Measurements from ENCODE around the gene HOXC11.
A peak's percentile ranks its signal among the peaks of the same experiment; 100 is the strongest.

Gene HOXC11

DNA sequence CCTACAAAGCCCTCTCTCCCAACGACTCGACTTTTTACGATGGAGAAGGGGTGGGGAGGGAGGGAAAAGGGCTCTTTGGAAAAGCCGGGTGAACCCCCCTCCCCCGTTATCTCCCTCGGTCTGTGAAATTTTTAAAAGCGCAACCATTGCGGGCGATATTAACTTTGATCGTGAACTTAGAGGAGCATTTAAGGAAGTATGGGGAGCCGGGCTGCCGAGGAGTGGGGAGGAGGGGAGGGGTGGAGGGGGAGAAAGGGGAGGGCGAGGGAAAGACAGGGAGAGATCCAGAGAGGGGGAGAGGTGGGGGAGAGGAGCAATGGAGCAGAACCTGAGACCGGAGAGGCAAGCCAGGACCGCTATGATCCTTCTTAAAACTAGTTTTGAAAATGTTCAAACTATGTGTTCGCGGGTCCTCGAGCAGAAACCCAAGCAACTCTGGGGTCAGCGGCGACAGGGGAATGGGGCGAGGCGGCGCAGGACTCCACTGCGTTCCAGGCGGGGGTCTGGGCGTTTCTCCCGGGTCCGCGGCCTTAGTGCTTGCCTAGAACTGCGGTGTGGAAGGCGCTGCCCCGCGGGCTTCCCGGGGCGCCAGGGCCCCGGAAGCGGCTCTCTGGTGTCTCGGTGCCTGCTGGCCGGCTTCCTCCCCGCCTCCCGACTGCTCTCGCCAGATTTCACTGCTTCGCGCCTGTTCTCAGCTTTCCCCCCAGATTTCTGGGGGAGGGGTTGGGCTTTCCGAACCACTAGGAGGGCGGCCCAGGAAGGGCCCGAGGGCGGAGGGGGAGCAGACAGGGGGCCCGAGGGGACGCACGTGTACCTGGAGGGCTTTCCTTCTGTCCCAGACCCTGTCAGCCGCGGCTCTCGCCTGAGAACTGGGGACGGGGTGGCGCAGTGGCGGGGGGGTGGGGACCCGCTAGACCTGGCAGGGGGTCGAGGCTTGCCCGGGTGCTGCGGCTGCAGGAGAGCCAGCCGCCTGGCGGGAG is 1.4 kb downstream of the HOXC11 start, which contains the start of gene HOTAIR:
TSS of gene HOTAIR (minus strand) at position 871 of the 980 bp plus-strand sequence.
- DNase-seq = peak; percentile 8

GRCh38 chr12:53975064-53975471 is 2.1 kb downstream of the HOXC11 start:
- DNase-seq = no peak

GRCh38 chr12:53975479-53976152 is 2.7 kb downstream of the HOXC11 start:
- no peak for DNase-seq

- DNase-seq = no peak
Observed at GRCh38 chr12:53976172-53976822, 3.4 kb downstream of the HOXC11 start.

- DNase-seq = no peak
Observed at GRCh38 chr12:53976823-53977595, 4.1 kb downstream of the HOXC11 start.

DNA sequence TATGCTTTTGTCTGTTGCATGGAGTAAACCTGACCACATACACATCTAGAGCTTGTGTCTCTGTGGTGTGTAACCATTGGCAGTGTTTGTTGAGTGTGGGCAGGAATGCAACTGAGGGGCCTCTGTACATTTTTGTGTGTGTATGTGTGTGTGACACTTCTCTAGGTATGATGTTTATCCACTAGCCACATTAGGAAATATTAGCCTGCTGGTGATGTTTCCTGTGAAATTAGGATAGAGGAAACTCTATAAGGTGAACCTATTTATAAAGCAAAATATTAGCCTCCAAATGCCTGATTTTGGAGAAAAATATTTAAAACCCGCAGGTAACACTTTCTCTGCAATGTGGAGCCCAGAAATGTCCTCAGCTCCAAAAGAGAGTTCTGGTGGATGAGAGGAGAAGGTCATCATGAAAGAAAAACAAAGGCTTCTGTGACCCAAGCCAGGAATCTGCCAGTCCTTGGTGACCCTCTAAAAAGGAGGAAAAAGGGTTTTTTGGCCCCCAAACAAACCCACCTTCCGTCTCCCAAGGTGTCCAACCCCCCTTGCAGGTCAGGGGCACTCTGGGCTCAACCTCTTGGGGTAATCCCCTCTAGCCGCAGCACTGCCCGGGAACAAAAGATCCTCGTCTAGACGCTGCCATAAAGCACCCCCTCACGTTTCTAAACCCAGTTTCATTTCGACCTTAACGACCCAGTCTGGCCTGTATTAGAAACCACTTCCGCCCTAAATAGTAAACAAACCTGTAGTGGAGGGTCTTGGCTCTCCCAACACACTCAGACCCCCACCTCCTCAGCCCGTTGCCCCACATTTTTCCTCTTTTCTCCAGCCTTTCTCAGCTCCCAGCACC is 4.9 kb downstream of the HOXC11 start:
- peak; percentile 19 for DNase-seq

GRCh38 chr12:53978477-53979356 is 5.8 kb downstream of the HOXC11 start:
- DNase-seq = no peak

- no peak for DNase-seq
Observed at GRCh38 chr12:53980104-53980801, 7.3 kb downstream of the HOXC11 start.

DNA sequence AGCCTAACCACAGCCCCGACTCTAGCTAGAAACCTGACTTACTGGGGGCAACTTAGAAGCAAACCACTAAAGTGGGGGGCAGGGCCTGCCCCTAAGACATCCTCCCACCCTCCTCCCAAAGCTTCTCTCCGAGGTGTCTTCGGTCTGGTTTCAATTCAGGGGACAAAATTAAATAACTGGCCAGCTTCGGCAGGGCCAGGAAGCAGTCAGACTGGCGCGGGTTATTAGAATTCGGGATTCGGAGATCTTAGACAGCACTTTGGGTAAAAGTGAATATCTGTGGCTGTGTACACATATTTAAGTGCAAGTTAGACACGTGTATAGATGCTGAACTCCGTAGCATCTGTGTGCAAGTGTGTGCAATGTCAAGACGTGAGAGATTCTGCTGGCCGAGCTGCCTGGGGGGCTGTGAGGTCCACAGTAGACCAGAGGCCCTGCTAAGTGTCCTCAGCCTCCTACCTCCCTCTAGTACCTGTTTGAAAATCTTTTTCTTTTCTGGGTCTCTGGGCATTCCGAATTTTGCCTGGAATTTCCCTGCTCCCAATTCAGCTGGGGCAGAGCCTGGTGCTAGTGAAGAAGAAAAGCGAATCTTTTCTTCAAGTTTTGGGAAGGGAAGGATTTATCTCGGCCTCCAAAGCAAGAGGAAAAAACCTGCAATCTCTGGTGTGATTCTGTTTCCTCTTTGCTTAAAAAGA is 8.0 kb downstream of the HOXC11 start:
- no peak for DNase-seq

DNA sequence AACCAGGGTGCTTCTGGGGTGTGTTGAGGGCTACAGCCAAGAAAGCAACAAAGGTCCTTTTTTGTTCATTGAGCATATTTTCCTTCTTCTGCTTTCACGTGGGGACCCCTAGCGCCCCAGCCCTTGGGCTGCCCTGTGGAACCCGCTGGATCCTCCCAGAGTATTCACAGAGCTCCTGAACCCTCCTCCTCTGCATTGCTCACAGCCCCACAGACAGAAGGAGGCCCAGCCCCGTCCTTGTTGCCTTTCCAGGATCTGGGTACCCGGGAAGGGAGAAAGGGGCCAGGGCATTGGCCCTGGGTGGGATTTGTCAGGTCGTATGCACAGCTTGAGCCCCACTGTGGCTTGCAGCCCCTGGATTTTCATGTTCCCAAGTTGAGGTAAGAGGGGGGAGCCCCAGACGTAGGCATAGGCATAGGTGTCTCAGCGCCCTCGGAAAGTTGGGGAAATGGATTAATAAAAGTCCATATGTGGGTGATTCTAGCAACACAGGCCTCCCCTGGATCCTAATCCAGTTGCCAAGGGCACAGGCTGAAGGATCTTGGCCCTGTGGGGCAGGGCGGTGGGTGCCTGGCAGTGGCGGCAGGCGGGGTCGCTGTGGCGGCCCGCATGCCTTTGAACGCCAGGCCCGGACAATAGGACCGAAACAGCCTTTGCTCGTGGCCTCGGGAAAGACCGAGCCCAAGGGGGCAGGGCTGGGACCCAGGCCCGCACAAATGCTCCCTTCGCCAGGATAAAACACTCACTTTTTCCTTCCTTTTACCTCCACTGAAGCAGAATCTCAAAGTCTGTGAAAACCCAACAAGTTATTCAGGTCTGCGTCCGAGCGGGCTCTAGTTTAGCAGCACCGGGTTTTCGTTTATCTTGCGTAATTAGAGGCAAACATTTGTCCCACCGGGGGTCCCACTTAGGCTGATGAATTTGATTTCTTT is 9.0 kb downstream of the HOXC11 start:
- DNase-seq = no peak

- no peak for DNase-seq
Observed at GRCh38 chr12:53982648-53983567, 10.0 kb downstream of the HOXC11 start.

- DNase-seq = no peak
Observed at GRCh38 chr12:53983568-53983949, 10.6 kb downstream of the HOXC11 start.

- DNase-seq = no peak
Observed at GRCh38 chr12:53983950-53984572, 11.1 kb downstream of the HOXC11 start.

DNA sequence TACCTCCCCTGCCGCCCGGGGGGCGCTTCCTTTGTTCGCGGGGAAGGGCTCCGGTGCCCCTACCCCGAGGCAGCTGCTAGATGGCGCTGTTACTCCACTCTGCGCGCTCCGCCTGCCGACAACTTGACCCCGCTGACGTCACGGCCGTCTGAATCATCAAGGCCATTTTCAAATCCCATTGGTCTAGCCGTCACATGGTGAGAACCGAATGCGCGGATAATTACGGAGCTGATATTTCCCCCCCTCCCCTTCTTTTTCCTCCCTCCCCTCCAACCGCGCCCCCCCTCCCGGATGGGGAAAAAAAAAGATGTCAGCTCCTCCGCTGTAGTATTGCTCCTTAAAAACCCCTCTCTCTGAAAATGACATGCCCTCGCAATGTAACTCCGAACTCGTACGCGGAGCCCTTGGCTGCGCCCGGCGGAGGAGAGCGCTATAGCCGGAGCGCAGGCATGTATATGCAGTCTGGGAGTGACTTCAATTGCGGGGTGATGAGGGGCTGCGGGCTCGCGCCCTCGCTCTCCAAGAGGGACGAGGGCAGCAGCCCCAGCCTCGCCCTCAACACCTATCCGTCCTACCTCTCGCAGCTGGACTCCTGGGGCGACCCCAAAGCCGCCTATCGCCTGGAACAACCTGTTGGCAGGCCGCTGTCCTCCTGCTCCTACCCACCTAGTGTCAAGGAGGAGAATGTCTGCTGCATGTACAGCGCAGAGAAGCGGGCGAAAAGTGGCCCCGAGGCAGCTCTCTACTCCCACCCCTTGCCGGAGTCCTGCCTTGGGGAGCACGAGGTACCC is 12.2 kb downstream of the HOXC11 start, which contains the start of gene HOXC10:
TSS of gene HOXC10 (plus strand) at position 246 of the 791 bp plus-strand sequence. CDS start at position 360, 114 bp downstream.
- peak; percentile 77 for DNase-seq

DNA sequence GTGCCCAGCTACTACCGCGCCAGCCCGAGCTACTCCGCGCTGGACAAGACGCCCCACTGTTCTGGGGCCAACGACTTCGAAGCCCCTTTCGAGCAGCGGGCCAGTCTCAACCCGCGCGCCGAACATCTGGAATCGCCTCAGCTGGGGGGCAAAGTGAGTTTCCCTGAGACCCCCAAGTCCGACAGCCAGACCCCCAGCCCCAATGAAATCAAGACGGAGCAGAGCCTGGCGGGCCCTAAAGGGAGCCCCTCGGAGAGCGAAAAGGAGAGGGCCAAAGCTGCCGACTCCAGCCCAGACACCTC is 12.7 kb downstream of the HOXC11 start:
- DNase-seq = no peak

Measured in DMS79 treated with DMSO at 0.1 percent for 48 hours (cell line).